SH-SY5Y (cell line): Measurements from ENCODE around the gene KRTAP5-5.

ENCODE experiments used
- GATA2 ChIP-seq: IDR thresholded peaks from 2 replicates; pipeline ENCODE4 v1.6.1; 2011; ENCODE audit warnings: mild to moderate bottlenecking, low read depth, low read length
- GATA3 ChIP-seq: IDR thresholded peaks from 2 replicates; pipeline ENCODE4 v1.6.1; 2011; ENCODE audit warnings: low read depth, mild to moderate bottlenecking, low read length, moderate library complexity

DNA sequence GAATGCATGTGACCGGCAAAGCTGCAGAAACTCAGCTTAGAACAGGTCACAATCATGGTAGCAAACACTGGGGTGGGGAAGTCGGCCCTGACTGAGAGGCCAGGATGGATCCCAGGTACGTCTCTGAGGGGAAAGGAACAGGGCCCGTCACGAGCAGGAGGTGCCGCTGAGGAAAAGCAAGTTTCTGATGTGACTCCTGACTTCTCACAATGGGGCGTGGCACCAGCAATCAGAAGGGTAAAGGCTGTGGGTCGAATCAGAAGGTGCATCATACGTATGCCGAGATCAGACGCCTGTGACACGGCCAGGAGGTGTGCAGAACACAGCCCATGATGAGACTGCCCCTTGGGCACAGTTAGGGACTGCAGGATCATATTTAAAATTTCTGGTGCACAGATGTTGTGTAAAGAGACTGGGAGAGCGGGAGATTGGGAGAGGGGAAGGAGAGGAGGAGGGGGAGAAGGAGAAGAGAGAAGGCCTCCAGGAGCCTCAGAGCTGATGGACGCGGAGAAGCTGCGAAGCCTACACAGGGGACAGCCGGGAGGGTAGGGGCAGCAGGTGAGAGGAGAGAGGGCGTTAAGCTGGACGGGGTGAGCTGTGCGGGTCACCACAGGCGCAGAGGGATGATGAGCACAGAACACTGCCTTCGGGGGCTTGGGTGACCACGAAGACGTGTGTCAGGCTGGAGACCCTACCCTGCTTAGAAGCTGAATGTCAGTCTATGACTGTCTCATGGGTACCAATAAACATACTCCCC lies 30.7 kb downstream of the KRTAP5-5 start:
- no peak for TF ChIP-seq GATA2
- TF ChIP-seq GATA3, result no peak
